ENCODE results near the gene VIM.

The VIM gene

DNA sequence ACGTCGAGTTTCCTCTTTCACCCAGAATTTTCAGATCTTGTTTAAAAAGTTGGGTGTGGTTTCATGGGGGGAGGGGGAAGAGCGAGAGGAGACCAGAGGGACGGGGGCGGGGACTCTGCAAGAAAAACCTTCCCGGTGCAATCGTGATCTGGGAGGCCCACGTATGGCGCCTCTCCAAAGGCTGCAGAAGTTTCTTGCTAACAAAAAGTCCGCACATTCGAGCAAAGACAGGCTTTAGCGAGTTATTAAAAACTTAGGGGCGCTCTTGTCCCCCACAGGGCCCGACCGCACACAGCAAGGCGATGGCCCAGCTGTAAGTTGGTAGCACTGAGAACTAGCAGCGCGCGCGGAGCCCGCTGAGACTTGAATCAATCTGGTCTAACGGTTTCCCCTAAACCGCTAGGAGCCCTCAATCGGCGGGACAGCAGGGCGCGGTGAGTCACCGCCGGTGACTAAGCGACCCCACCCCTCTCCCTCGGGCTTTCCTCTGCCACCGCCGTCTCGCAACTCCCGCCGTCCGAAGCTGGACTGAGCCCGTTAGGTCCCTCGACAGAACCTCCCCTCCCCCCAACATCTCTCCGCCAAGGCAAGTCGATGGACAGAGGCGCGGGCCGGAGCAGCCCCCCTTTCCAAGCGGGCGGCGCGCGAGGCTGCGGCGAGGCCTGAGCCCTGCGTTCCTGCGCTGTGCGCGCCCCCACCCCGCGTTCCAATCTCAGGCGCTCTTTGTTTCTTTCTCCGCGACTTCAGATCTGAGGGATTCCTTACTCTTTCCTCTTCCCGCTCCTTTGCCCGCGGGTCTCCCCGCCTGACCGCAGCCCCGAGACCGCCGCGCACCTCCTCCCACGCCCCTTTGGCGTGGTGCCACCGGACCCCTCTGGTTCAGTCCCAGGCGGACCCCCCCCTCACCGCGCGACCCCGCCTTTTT is at the start of gene VIM:
VIM (plus strand) TSS at position 151 of the 925 bp plus-strand sequence. CDS start 1,182 bp downstream, outside the sequence.
- peak; percentile 67 to 82 for DNase-seq (ENCODE audit: low read depth in 2 of 2, low spot score in 1 of 2)

DNA sequence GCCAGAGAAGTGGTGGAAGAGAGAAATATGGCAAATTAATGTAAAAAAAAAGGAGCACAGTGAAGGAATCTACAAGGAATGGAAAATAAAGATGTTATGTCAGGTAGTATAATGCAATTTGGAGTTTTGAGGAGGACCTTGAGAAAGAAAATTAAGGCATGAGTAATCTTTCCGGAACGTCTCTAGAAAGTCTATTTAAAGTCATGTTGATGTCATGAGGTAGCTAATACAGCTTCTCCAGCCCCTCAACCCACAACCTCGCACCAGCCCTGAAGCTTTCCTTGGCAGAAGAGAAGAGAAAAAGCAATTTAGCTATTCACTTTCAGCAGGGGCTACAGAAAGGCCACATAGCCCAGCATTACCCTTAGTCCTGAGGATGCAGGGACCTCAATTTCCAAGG is 49.0 kb upstream of the VIM start:
- DNase-seq (ENCODE audit: low read depth in 2 of 2, low spot score in 1 of 2) = no peak

DNA sequence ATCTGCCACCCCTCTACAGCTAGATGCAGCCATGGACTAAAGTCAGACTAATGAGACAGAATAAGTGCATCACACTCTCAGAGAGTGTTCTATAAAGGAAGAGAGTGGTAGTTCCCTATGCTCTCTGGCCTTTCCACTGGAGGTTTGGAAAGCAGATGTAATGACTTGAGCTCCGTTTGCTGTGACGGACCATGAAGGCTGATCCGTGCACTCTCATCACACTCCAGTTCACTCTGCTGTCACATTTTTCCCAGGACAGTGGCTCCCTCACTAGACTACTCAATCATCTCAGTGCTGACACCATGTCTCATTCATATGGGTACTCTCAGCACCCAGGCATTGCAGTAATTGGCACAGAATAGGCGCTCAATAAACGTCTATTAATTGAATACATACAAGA is 46.9 kb upstream of the VIM start:
- DNase-seq (ENCODE audit: low read depth in 2 of 2, low spot score in 1 of 2) = no peak

DNA sequence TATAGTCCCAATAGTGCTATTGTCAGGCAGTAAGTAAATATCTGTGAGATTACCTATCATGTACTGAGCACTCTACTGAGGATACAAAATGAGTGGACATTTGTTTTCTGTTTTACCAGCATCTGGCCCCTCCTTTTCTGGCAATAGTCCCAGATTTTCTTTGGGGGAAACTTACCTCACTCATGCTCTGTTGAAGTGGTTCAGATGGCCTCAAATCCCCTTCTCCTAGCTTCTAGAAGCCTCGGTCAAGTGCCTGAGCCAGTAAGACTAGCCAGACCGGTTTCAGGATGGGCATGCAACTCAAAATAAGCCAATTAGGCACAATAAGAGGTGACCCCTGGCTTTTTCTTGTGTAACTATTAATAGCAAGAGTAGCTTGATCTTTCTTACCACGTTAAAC is 46.3 kb upstream of the VIM start:
- DNase-seq (ENCODE audit: low read depth in 2 of 2, low spot score in 1 of 2) = no peak

DNA sequence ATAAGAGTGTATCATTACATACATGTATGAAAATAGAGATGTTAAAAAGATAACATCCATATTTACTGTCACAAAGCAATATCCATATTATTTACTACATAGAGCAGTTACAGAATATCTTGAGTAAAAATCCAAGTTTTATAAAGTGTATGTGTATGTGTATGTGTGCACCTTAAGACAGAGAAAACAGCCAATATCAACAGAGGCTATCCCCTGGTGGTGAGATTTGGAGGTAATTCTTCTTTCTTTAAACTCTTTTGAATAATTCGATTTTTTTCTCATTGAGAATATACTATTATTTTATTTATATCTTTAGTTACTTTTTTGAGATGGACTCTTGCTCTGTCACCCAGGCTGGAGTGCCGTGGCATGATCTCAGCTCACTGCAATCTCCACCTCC is 44.9 kb upstream of the VIM start:
- DNase-seq (ENCODE audit: low read depth in 2 of 2, low spot score in 1 of 2) = no peak

DNA sequence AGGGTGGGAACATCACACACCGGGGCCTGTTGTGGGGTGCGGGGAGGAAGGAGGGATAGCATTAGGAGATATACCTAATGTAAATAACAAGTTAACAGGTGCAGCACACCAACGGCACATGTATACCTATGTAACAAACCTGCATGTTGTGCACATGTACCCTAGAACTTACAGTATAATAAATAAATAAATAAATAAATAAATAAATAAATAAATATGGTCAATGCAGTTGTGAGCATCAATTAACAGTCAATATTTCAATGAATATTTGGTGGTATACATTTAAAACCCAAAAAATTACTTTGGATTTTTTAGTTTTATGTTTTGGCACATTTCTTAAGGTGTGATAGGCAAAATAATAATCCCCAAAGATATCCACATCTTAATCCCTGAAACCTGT is 42.2 kb upstream of the VIM start:
- DNase-seq (ENCODE audit: low read depth in 2 of 2, low spot score in 1 of 2) = no peak

DNA sequence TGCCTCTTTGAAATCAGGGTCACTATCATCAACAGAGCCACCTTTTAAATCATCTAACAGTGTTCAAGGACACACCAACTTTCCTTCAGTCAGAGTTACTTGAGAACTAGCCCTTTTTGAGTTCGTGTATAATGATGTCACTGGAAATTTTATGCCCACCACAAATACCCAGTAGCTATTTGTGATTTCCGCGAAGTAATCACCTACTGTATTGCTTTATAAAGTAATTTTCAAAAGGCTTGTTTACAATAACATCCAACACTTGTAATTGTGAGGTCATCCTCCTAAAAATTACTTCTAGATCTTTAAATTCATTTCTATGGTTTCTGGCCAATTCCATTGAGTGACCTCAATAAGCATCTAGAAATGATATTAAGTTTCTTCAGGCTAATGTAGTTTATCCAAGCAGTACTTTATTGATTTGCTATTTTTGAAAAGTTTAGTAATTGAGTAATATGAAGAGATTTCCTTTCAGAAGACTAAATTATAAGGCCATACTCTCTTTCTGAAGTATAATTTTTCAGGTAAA is 39.3 kb upstream of the VIM start:
- no peak for DNase-seq (ENCODE audit: low read depth in 2 of 2, low spot score in 1 of 2)

DNA sequence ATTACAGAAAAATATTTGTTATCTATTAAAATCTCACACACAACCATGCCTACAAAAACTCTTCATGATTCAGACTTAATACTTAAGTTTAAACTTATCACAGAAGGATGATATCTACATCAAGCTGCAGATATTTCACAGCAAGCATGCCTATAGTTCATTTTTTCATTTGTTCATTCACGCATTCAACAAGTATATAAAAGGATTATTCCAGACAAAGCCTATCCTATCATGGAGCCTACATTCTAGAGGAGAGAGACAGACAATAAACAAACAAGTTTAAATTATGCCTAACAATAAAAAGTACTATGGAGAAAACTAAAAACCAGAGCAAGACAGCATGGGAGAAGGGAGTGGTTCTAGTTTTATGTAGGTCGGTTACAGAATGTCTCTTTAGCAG is 37.4 kb upstream of the VIM start:
- no peak for DNase-seq (ENCODE audit: low read depth in 2 of 2, low spot score in 1 of 2)

DNA sequence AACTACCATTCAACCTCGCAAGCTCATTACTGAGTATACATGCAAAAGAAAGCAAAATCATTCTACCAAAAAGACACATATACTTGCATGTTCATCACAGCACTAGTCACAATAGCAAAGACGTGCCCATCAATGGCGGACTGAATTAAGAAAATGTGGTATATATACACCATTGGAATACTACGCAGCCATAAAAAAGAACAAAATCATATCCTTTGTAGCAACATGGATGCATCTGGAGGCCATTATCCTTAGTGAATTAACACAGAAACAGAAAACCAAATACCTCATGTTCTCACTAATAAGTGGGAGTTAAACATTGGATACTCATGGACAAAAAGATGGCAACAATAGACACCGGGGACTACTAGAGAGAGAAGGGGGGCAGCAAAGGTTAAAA is 33.0 kb upstream of the VIM start:
- DNase-seq (ENCODE audit: low read depth in 2 of 2, low spot score in 1 of 2) = no peak

DNA sequence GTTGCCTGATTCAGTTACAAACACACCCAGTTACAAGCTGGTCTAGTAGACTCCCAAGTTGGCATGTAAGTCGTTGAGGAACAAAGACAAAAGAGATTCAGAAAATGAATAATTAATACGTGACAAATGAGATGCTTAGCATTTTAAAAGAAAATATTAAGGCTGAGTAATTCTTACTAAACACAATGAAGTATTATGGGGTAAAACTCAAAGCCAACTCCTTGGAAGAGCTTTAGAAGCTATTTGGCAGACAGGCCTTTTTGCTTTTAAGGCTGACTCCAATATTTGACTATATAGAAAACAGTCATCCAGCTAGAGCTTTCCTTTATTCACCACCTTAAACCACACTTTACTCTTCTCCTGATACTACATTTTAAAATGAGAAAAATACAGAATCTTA is 32.0 kb upstream of the VIM start:
- DNase-seq (ENCODE audit: low read depth in 2 of 2, low spot score in 1 of 2) = no peak

DNA sequence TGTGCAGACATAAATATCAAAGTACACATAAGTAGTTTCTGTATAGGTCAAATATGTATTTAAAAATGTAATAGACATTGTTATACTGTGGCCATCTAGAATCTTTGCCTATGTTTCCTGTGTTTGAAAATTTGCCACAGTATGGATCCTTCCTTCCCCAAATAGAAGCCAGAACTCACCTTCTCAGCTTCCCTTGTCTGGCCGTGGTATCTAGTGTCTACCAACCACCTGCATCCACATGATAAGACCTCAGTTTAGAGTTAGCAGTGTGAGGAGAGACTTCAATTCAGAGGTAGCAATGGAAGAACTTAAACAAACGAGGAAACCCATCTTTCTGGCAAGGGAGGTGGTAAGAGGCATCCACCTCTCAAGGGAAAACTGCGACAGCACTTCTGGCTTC is 31.5 kb upstream of the VIM start:
- no peak for DNase-seq (ENCODE audit: low read depth in 2 of 2, low spot score in 1 of 2)

DNA sequence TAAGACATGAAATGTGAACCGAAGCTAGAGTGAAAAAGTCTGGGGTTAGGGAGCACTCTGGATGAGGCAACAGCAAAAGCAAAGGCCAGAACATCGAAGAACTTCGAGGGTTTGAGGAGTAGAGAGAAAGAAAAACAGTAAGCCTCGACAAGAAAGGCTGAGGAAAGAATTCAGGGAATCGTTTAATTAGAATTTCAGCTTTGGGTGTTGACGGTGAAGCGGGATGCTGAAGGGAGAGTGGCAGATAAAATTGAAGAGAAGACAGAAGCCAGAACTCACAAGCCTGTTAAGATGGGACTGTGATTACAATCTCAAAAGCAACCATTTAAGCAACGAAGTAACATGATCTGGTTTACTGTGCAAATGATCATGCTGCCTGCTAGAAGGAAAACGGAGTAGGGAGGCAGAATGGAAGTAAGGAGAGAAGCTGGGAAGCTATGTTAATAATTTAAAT is 28.7 kb upstream of the VIM start:
- no peak for DNase-seq (ENCODE audit: low read depth in 2 of 2, low spot score in 1 of 2)

DNA sequence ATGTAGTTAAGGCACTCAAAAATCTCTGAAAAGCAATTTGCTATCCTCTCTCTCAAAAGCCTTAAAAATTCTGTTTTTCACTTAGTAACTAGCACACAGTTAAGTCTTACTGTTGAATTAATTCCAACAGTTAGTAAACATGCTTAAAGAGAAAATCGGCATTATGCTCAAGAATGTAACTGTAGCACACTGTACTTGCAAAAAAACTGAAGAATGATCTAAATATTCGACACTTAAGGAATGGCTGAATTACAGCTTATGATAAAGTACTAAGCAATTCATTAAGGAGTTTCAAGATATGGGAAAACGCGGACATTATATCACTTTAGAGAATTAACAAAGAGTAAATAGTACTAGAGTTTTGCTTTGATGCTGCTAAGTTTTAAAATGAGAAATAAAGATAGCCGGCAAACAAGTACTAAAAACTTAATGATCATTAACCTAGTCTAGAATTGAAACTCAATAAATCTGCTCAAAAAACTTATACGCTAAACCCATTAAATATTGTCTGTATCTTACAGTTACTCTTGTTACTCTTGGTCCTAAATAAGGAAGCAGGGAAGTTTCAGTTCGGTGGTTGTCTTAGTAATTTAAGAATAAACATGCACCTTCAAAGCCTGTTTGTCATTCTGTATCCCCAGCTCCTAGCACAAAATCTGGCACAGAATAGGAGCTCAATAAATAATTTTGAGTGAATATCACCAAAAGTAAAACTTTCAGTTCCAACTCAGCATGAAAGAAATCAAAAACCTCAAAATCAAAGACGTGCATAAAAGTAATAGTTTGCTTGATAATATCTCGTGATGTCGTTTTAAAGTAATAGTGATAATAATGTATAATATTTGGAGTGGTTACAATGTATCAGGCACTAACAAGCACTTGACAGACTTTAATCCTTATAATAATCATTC is 27.8 kb upstream of the VIM start:
- DNase-seq (ENCODE audit: low read depth in 2 of 2, low spot score in 1 of 2) = no peak

DNA sequence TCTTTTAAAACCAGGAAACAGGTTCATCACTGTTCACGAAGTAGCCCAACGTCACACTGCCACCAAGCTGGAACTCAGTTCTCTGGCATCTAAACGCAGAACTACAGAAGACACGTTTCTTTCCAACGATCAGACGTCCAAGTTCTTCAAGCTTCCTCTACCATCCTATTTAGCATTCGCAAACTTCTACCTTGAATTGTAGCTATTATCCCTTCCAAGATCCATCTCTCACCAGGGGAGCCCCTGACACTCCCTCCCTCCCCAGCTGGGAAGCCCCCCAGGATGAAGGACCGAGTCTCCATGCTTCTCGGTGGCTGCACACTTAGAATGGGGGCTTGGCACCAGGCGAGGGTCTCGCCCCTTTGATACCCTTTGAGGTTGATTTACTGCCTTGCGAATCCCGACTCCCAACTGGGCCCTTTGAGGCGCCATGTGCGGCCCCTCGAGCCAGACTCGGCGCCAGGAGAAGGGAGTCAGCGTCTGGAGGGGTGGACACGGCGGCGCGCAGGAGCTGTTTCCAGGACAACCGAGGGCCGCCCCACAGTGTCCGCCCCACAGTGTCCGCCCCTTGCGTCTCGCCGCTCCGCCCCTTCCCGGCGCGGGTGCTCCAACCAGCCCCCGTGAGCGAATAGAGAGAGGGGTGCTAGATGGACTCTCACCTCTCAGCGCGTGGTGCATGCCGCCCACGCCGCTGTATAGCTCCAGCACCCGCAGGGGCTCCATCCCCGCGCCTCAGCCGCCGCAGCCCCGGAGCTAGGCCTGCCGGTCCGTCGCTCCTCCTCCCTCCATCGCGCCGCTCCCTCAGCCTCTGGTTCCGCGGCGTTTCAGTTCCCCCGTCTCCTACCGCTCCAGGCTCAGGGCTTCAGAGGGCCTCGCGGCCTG is 26.9 kb upstream of the VIM start, which contains the start of gene TRDMT1:
TRDMT1 (minus strand) TSS at position 761 of the 882 bp plus-strand sequence; CDS start at position 723, 38 bp downstream.
- DNase-seq (ENCODE audit: low read depth in 2 of 2, low spot score in 1 of 2) = peak; percentile 58 to 68

DNA sequence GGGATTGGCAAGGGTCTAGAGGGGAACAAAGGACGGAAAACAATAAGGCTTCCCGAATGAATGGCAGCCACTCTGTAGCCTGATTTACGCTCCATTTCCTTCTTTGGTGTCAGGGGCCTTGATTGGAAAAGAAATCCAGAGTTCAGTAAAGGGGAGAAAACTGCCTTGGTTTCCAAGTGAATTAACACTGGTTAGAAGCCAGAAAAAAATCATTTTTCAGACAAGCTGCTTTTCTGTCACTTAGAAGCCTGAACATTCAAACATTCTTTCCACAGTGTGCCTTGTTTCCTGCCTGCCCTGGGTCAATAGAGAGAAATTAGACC is 26.3 kb upstream of the VIM start:
- no peak for DNase-seq (ENCODE audit: low read depth in 2 of 2, low spot score in 1 of 2)

DNA sequence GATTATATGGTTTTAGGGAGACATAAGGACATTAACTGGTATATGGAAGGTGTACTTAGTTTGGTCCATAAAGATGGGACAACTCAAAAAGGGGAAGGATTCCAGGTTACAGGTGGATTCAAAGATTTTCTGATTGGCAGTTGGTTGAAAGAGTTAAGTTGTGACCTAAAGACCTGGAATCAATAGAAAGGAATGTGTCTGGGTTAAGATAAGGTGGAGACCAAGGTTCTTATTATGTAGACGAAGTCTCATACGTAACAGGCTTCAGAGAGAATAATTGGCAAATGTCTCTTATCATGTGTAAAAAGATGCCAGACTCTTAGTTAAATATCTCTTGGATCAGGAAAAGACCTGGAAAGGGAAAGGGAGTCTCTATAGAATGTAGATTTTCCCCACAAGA is 25.5 kb upstream of the VIM start:
- no peak for DNase-seq (ENCODE audit: low read depth in 2 of 2, low spot score in 1 of 2)

DNA sequence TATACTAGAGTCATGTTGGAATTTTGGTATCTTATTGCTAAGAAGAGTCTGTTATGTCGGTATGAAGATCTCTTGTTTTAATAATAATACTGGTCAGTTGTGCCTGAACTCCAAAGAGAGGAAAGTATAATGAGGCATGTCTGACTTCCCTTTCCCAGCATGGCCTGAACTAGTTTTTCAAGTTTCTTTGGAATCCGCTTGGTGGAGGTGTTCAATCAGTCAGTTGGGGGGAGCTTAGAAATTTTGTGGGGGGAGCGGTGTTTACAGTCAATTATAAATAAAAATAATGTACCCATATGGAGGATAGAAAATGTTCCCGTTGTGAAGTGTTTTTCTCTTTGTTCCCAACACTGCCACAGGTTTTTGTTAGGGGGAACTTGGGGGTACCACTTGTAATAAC is 25.0 kb upstream of the VIM start:
- no peak for DNase-seq (ENCODE audit: low read depth in 2 of 2, low spot score in 1 of 2)

DNA sequence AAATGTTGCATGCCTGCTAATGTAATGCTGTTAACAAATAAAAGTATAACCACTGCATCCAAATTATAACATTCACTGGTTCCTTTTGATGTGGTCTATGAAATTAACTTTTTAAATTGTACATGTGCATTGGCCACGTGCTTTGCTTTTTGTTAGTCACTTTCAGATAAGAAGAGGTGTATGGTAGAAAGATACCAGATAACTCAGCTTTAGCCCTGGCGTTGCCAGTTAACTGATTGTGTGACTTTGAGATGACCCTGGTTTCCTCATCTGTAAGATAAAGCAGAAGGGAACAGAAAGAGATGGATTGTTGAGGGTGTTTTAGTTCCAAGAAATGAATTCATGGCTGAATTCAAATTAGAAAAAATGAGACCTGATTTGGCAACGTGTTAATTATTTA is 24.6 kb upstream of the VIM start:
- DNase-seq (ENCODE audit: low read depth in 2 of 2, low spot score in 1 of 2) = no peak

DNA sequence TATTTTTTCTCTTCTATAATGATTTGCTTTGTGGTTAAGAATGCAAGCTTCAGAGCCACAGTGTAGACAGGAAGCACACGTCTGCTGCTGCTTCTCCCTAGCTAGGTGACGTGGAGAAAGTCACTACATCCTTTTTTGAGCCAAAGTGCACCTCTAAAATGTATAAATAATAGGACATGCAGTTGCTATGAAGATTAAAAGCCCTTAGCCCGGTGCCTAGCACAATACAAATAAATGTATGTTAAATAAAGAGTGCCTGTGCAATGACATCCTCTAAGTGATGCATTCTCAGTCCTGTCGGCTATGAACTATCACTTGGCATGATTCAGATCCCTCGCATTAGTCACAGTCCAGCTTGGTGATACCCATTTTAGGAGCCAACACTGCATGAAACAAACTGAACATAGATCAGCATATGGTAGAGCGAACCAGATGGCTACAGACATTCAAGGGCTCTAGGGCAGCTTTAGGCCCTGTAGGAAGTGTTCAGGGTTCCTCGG is 21.8 kb upstream of the VIM start:
- DNase-seq (ENCODE audit: low read depth in 2 of 2, low spot score in 1 of 2) = no peak

DNA sequence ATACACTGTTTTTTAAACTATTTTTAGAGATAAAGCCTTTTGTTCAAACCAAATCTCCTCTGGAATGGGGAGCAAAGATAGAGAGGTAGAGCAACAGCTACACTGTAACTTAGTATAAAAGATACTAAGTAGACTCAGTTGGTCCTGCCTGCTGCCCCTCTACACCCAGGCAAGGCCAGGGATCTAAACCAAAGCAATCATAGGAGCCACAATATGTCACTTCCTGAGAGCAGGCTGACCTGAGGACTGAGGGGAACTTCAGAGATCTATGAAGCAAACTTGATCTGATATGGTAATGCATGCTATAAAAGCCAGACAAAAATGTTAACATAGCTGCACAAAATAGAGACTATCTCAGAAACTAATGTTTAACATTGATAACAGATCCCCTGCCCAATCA is 19.6 kb upstream of the VIM start:
- DNase-seq (ENCODE audit: low read depth in 2 of 2, low spot score in 1 of 2) = no peak

DNA sequence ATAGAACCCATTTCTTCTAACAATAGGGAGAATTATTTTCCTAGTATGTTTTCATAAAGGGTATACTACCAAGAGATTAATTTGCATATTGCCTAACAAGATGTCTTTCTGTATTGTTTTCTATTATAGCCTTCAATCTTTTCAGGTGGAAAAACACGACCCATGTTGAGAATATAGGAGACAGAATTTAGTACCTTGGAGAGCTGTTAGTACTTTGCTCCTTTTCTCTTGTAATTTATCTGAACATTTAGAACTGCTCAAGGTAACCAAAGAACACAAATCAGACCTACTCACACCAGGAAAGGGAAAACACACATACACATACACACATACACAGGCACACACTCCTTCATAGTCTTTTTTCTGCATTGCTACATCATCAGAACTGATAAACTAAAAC is 18.7 kb upstream of the VIM start:
- DNase-seq (ENCODE audit: low read depth in 2 of 2, low spot score in 1 of 2) = no peak

All from stimulated activated CD8-positive, alpha-beta memory T cell treated with anti-CD3 and anti-CD28 coated beads, Interleukin-4, amount 100 ng/mL, for 4 hours (primary cell).